Upper lobe of left lung (tissue), 6 donors: ENCODE data around the gene KANTR. TPM values are rescaled to one million over a fixed set of nuclear protein-coding genes. Genes with fewer than 3 reads are reported as not detected.

Experiments used
- ATAC-seq, 2 donors: fragments of 200-7000 bp; cut with Tn5 transposase; one replicate each; pipeline ENCODE4 v1.9.1; 2022; ENCODE audit warnings: mild to moderate bottlenecking in 2 of 2, moderate library complexity in 2 of 2; ENCODE audit not compliant: low FRiP score in 2 of 2
- DNase-seq, 2 donors: peaks; one replicate each; pipeline ENCODE4 v3.0.0-alpha.2; 2019 to 2020
- H3K27ac ChIP-seq, 4 donors: fragments of 200-600 bp; sonication (generic); one replicate each; pipeline ENCODE4 v1.5.1; 2016 to 2019
- H3K27me3 ChIP-seq, 4 donors: fragments of 200-600 bp; sonication (generic); one replicate each; pipeline ENCODE4 v1.5.1; 2017 to 2019
- H3K36me3 ChIP-seq, 4 donors: fragments of 200-600 bp; sonication (generic); one replicate each; pipeline ENCODE4 v1.5.1; 2016 to 2019
- H3K4me1 ChIP-seq, 4 donors: fragments of 200-600 bp; sonication (generic); one replicate each; pipeline ENCODE4 v1.5.1; 2018 to 2019
- H3K4me3 ChIP-seq, 4 donors: fragments of 200-600 bp; sonication (generic); one replicate each; pipeline ENCODE4 v1.5.1; 2017 to 2019; ENCODE audit warnings: mild to moderate bottlenecking in 2 of 4, moderate library complexity in 1 of 4
- H3K9me3 ChIP-seq, 4 donors: fragments of 200-600 bp; sonication (generic); one replicate each; pipeline ENCODE4 v1.5.1; 2018 to 2019
- EP300 ChIP-seq, 4 donors: sonication (generic); formaldehyde crosslinking; IDR thresholded peaks; one replicate each; pipeline ENCODE4 v1.5.1; 2017; ENCODE audit warnings: antibody characterized with exemption in 4 of 4, control low read depth in 2 of 4
- POLR2A ChIP-seq, 4 donors: fragments of 450-650 bp; IDR thresholded peaks; one replicate each; pipeline ENCODE4 v1.5.1; 2016 to 2017; ENCODE audit warnings: antibody characterized with exemption in 4 of 4, mild to moderate bottlenecking in 2 of 4
- POLR2AphosphoS5 ChIP-seq, 2 donors: sonication (generic); formaldehyde crosslinking; IDR thresholded peaks; one replicate each; pipeline ENCODE4 v1.5.1; 2017; ENCODE audit warnings: antibody characterized with exemption in 2 of 2
- WGBS, 2 donors: methylation state at CpG; one replicate each; pipeline ENCODE4 v1.1.5; 2017 to 2018; 5-methylcytosine and 5-hydroxymethylcytosine counted together
- total RNA-seq, 6 donors: library from RNA; depleted of rRNA in 4 of 6; stranded (reverse); fragments of >200 nt in 4 of 6; gene quantifications; one replicate each; pipeline versions ENCODE4 v1.1.0 to v1.2.1, GENCODE V29; 2016 to 2021
- TF ChIP-seq, protein P1 (sequence below), 6 experiments: fragments of 450-650 bp in 4 of 6; fragments of 200-600 bp in 2 of 6; sonication (generic) in 2 of 6; IDR thresholded peaks; one replicate each; pipeline ENCODE4 v1.5.1; 2016 to 2019; ENCODE audit warnings: antibody characterized with exemption in 6 of 6
- donor health status: DM: no; HTN: no; CAD: no; lungs with moderate emphysema.
- donor health status: DM: no; HTN: yes; CAD: no; lungs with severe emphysema.

The KANTR gene
- total RNA-seq, 6 donors from 2014 or later: 7.6 to 68.1 (median 14.9) TPM

DNA sequence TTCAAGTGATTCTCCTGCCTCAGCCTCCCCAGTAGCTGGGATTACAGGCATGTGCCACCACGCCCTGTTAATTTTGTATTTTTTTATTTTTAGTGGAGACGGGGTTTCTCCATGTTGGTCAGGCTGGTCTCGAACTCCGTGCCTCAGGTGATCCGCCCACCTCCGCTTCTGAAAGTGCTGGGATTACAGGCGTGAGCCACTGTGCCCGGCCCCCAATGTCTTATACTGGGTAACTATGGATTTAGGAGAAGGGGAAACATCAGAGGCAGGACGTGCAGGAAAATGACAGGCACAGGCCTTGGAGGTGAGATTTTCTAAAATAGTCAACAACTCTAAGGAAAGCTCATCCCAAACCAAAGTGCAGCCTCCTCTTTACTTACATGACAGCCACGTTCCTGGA, 22.9 kb upstream of the KANTR start:
- Histone ChIP-seq H3K9me3 (no peaks in the 10 kb centered on the region), H3K4me3 (no peak overlapping the region), H3K4me1 (peaks cover 0 to 10% (median 0%) of the 10 kb centered on the region in 4 donors), H3K36me3 (no peaks in the 10 kb centered on the region), H3K27me3 (no peaks in the 10 kb centered on the region), H3K27ac (no peak overlapping the region)
- WGBS, 2 donors: 85 to 88% methylated on average over 10 of the region's 10 CpGs
- DNase-seq (no peak), ATAC-seq (no peak)
- TF ChIP-seq EP300 (IDR thresholded peaks at IDR 0.05): no peak
- no peak for TF ChIP-seq POLR2A (IDR thresholded peaks at IDR 0.05)
- TF ChIP-seq, protein P1, sequence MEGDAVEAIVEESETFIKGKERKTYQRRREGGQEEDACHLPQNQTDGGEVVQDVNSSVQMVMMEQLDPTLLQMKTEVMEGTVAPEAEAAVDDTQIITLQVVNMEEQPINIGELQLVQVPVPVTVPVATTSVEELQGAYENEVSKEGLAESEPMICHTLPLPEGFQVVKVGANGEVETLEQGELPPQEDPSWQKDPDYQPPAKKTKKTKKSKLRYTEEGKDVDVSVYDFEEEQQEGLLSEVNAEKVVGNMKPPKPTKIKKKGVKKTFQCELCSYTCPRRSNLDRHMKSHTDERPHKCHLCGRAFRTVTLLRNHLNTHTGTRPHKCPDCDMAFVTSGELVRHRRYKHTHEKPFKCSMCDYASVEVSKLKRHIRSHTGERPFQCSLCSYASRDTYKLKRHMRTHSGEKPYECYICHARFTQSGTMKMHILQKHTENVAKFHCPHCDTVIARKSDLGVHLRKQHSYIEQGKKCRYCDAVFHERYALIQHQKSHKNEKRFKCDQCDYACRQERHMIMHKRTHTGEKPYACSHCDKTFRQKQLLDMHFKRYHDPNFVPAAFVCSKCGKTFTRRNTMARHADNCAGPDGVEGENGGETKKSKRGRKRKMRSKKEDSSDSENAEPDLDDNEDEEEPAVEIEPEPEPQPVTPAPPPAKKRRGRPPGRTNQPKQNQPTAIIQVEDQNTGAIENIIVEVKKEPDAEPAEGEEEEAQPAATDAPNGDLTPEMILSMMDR (IDR thresholded peaks at IDR 0.05): no peak
- TF ChIP-seq POLR2AphosphoS5 (IDR thresholded peaks at IDR 0.05): no peak

DNA sequence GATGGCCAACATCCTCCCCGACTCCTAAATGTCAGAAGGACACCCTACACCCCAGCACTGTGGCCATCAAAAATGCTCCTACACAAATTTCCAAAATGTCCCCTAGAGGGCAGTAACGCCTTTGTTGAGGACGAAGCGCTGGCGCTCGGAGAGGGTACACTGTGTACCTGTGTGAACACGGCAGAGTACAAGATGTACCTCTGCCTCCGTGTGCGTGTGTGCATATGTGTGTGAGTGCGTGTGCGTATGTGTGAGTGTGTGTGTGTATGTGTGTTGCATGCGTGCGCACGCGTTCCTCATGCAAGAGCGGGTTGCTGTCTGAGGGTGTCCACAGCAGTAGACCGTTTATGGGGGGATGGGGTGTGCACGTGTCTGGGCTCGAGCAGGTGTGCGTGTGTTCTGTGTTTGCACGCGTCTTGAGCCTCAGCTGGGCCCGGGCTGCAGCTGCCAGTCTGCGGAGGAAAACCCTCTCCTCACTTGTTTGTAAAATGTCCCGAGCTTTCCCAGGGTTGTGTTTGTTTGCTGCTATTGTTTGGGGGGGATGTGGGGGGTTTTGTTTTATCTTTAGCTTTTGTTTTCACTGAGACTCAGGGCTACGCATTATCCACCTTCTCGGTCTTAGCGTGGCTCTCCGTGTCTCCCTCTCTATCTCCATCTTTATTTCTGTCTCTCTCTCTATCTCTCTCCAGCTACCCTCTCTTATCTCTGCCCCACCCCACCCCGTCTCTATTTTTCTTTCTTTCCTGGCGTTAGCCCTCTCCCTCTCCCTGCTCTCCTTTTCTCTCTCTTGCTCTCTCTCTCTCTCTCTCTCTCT, 22.1 kb upstream of the KANTR start:
- Histone ChIP-seq H3K27me3 (no peaks in the 10 kb centered on the region), H3K4me3 (peak overlapping the region; percentile 25 to 44 (median 36)), H3K4me1 (peaks cover 0 to 10% (median 0%) of the 10 kb centered on the region in 4 donors), H3K9me3 (no peaks in the 10 kb centered on the region), H3K27ac (peak overlapping the region; percentile 53 to 79 (median 76)), H3K36me3 (no peaks in the 10 kb centered on the region)
- peak; percentile 44 to 78 for DNase-seq
- TF ChIP-seq POLR2AphosphoS5 (IDR thresholded peaks at IDR 0.05) (peak; percentile 91 to 95), EP300 (IDR thresholded peaks at IDR 0.05) (peak; percentile 45 to 100 (median 97)), POLR2A (IDR thresholded peaks at IDR 0.05) (peak in 1 of 4 donors; percentile 28)
- TF ChIP-seq, protein P1 (IDR thresholded peaks at IDR 0.05): peak; percentile 63 to 81 (median 70)
- 2 to 11% methylated on average over 11 to 25 of the region's 31 CpGs for WGBS, 2 donors
- ATAC-seq: peak; percentile 92

DNA sequence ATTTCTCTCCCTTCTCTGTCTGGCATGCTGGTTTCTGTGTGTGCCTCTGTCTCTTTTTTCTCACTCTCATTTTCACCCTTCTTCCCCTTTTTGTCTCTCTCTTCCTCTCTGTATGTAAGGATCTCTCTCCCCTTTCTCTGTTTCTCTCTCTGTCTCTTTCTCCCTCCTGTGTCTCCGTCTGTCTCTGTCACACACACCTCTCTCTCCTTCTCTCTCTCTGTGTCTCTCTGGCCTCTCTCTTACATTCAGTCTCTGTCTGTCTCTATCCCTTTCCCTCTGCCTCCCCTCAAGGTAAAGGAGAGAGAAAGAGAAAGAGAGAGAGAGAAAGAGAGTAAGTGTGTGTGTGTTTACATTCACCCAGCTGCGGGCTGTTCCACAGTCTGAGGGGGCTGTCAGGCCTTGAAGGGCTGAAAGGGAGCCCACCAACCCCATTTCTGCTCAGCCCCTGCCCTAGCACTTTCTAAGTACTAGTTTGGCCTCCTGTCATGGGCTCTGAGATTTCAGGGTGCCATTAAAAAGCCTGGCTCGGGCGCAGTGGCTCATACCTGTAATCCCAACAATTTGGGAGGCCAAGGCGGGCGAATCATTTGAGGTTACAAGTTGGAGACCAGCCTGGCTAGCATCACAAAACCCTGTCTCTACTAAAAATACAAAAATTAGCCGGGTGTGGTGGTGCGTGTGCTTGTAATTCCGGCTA, 21.4 kb upstream of the KANTR start:
- H3K27me3 ChIP-seq: no peaks in the 10 kb centered on the region
- no peak for DNase-seq
- H3K9me3 ChIP-seq: no peaks in the 10 kb centered on the region
- H3K27ac ChIP-seq: peak overlapping the region; percentile 53 to 79 (median 76)
- peak overlapping the region in 3 of 4 donors; percentile 29 to 44 (median 42) for H3K4me3 ChIP-seq
- 62 to 75% methylated on average over 7 to 9 of the region's 9 CpGs for WGBS, 2 donors
- no peaks in the 10 kb centered on the region for H3K36me3 ChIP-seq
- TF ChIP-seq POLR2AphosphoS5 (IDR thresholded peaks at IDR 0.05): no peak
- no peak for ATAC-seq
- peaks cover 0 to 10% (median 0%) of the 10 kb centered on the region in 4 donors for H3K4me1 ChIP-seq

DNA sequence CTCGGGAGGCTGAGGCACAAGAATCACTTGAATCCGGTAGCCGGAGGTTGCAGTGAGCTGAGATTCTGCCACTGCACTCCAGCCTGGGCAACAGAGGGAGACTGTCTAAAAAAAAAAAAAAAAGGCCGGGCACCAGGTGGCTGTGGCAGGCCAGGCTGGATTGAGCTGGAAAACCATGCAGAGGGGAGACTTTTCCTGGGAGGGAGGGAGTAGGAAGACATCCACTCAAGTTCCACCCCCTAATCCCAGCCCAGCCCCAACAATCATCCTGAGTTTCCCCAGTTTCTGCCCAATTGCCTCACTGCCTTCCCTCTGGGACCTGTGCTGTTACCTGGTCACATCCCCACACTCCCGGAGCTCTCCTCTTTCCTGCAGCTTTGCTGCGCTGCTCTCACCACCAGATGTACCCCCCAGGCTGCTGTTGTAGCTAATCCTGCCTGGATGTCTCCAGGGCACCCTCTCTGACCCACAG, 20.8 kb upstream of the KANTR start:
- H3K36me3 ChIP-seq: no peaks in the 10 kb centered on the region
- H3K9me3 ChIP-seq: no peaks in the 10 kb centered on the region
- 64 to 76% methylated on average over 6 of the region's 6 CpGs for WGBS, 2 donors
- H3K4me1 ChIP-seq: peaks cover 0 to 10% (median 0%) of the 10 kb centered on the region in 4 donors
- DNase-seq (no peak), ATAC-seq (no peak)
- TF ChIP-seq POLR2AphosphoS5 (IDR thresholded peaks at IDR 0.05) (no peak), EP300 (IDR thresholded peaks at IDR 0.05) (no peak), POLR2A (IDR thresholded peaks at IDR 0.05) (no peak)
- TF ChIP-seq, protein P1 (IDR thresholded peaks at IDR 0.05): no peak
- H3K4me3 ChIP-seq: no peak overlapping the region
- H3K27ac ChIP-seq: peak overlapping the region in 3 of 4 donors; percentile 76 to 79 (median 76)
- no peaks in the 10 kb centered on the region for H3K27me3 ChIP-seq

DNA sequence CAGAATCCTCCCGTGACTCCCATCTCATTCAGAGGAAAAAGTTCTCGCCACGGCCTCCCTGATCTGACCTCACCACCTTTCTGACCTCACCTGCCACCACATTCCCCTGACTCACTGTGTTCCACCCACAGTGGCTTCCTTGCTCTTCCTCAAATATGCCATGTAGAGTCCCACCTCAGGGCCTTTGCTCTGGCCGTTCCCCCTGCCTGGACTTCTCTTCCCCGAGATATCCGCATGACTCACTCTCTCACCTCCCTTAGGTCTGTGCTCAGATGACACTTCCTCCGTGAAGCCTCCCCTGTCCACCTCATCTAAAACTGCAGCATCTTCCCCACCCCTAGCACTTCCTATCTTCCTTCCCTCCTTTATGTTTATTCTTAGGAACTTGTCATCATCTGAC, 18.9 kb upstream of the KANTR start:
- H3K4me3 ChIP-seq: no peak overlapping the region
- H3K27ac ChIP-seq: no peak overlapping the region
- no peaks in the 10 kb centered on the region for H3K27me3 ChIP-seq
- ATAC-seq: no peak
- WGBS, 2 donors: 83 to 85% methylated on average over 7 of the region's 7 CpGs
- peaks cover 0 to 10% (median 0%) of the 10 kb centered on the region in 4 donors for H3K4me1 ChIP-seq
- TF ChIP-seq POLR2AphosphoS5 (IDR thresholded peaks at IDR 0.05) (no peak), POLR2A (IDR thresholded peaks at IDR 0.05) (no peak), EP300 (IDR thresholded peaks at IDR 0.05) (no peak)
- TF ChIP-seq, protein P1 (IDR thresholded peaks at IDR 0.05): no peak
- no peaks in the 10 kb centered on the region for H3K36me3 ChIP-seq
- H3K9me3 ChIP-seq: no peaks in the 10 kb centered on the region
- no peak for DNase-seq
